GM19351 (cell line): ENCODE data around the gene HDAC4.

Experiments
- ATAC-seq: cut with Tn5 transposase; IDR thresholded peaks from one replicate; pipeline ENCODE4 v1.9.1; 2021; ENCODE audit warnings: mild to moderate bottlenecking, moderate library complexity; ENCODE audit not compliant: unreplicated experiment

The HDAC4 gene

GRCh38 chr2:239062743-239063142 lies 338.1 kb downstream of the HDAC4 start:
- no peak for ATAC-seq

- no peak for ATAC-seq
Measured at GRCh38 chr2:239061824-239062570, 338.8 kb downstream of the HDAC4 start.

DNA sequence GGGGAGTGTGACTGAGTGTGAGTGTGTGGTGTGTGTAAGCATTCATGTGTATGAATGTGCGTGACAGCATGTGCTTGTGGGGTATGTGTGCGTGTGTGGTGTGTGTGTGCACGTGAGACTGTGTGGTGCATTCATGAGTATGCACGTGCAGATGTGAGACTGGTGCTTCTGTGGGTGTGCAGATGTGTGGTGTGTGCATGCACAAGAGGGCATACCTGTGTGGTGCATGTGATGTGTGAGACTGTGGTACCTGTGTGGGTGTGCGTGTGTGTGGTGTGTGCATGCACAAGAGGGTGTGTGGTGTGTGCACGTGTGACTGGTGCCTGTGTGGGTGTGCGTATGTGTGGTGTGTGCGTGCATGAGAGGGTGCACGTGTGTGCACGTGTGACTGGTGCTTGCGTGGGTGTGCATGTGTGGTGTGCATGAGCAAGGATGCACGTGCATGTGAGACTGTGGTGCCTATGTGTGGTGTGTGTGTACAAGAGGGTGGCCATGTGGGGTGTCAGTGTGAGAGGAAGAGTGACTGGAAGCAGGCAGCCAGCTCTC lies 339.6 kb downstream of the HDAC4 start:
- no peak for ATAC-seq

- no peak for ATAC-seq
Measured at GRCh38 chr2:239060676-239061075, 340.1 kb downstream of the HDAC4 start.

DNA sequence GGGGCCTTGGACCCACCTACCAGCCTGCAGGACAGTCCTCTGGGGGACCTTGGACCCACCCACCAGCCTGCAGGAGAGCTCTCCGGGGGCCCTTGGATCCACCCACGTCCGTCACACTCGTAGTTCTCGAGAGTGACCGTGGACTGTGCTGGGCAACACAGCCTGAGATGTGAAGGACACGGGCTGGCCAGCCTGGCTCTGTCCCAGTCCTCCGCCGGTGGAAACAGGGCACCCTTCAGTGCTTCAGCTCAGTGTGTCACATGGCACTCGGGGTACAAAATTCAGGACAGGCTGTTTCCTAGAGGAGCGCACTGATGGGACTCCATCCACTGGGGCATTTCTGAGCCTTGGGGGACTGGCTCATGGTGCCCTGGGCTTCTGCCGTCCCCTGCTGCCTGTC lies 341.0 kb downstream of the HDAC4 start:
- ATAC-seq: no peak

DNA sequence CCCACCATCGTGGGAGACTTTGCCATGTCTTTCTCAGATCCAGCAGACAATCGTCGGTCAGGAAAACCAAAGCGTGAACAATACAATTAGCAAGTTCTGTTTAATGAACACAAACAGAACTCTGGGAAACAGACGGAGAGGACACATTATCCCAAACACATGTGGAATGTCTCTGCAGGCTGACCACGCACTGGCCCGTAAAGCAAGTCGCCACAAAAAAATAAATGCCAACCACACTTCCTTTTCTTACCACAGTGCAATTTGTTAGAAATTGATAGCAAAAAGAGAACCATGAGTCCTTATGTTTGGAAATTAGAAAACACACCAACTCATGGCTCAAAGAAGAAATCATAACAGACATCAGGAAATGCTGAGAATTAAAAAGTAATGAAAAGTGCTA lies 342.1 kb downstream of the HDAC4 start:
- ATAC-seq: no peak

DNA sequence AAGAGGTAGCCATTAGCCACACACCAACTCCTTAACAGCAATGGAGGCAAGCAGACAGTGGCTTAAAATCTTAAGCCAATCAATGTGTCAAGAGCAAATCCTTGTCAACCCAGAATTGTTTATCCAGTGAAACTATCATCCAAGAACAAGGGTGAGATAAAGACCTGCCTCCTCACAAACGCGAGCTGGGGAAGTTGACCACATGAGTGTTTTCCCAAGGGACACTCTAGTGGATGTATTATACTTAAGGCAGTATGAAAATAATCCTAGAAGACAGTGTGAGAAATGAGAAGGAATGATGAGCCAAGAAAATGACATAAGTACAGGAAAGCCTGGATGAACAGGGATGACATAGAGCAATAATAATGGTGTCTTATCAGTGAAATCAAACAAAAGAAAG lies 343.3 kb downstream of the HDAC4 start:
- ATAC-seq: no peak

- ATAC-seq: no peak
Measured at GRCh38 chr2:239056611-239057010, 344.2 kb downstream of the HDAC4 start.

DNA sequence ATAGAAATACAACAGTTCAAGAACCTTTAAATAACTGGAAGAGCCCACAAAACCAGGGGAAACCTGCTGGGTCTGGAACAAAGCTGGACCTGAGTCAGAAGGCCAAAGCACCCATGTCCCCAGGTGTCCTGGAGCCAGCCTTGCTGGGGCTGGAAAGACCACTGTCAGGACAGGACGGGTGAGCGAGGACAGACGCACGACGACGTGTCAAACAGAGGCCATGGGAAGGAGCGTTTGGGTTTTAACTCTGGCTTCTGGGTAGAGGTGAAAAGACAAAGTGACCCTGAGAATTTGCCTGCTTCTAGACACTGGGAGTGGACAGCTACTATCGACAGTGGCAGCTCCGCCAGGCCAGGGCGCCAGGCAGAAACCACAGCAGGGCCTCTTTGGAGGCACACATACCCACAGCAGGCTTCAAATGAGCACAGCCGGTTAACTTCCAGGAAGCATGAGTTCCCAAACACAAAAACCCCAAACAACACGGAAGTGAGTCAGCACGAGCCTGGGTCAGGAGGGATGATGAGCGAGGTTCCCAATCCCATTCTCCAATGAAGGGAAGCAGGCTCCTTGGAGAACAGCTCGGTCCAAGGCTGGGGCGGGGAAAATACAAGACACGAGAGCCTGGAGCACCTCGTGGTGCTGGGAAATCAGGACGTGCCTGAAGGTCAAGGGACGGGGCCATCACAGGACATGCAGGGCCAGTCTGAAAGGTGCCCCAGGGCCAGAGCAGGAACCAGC lies 344.9 kb downstream of the HDAC4 start:
- ATAC-seq: no peak

GRCh38 chr2:239054921-239055320 lies 345.9 kb downstream of the HDAC4 start:
- no peak for ATAC-seq

- ATAC-seq: no peak
Measured at GRCh38 chr2:239053801-239054503, 346.9 kb downstream of the HDAC4 start.

GRCh38 chr2:239052798-239053665 lies 347.8 kb downstream of the HDAC4 start:
- no peak for ATAC-seq

- ATAC-seq: no peak
Measured at GRCh38 chr2:239051891-239052445, 348.9 kb downstream of the HDAC4 start.

- ATAC-seq: no peak
Measured at GRCh38 chr2:239050252-239050649, 350.6 kb downstream of the HDAC4 start.

DNA sequence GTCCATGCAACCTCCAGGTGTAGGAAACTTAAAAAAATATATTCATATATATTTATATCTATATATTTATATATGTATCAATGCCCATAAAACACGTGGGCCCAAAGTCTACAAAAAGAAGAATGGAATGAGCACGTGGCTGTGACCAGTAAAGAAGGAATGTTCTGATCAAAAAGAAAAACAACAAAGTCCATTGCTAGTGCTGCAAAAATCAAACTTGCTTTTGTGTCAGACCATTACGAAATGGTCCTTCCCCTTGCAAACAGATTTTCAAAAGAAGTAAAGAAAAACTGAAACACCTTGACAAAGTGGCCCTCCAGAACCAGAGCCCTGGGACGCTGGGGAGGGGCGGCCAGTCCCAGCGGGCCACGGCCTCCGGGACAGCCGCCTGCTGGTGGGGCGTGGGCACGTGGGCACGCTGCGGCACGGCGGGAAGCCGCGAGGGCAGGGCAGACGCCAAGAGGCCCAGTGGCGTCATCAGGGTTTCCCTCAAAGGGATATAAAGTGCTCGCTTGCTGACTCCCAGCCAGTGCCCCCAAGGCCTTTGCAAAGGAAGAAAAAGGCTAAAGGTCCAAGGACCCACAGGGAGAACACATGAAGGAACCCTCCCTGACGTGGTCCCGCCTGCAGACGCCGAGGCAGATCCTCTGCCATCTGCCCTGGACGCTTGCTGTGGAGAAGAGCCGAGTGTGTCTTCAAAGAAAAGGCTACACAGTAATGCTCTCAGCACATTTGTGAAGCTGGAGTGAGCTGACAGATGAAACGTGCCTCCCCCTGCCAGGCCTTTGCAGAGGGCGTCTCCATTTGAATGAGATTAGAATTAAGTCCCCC lies 351.2 kb downstream of the HDAC4 start:
- no peak for ATAC-seq

DNA sequence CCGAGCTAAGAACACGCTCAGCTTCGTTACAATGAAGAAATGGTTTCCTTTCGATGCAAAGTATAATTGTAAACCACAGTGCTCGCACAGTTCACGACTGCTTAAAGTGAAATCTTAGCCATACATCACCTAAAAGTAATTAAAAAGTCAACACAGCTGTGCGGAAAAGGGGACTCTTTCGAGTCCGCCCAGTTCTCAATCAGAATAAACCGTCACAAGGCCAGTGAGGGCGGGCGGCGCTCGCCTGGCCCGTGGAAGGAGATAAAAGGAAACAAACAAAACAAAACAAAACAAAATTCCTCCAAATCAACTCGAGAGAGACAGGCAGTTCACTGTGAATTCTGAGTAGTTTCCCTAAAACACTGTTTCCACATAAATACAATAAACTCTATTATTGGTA lies 352.1 kb downstream of the HDAC4 start:
- no peak for ATAC-seq

GRCh38 chr2:239047861-239048260 lies 353.0 kb downstream of the HDAC4 start:
- ATAC-seq: no peak

DNA sequence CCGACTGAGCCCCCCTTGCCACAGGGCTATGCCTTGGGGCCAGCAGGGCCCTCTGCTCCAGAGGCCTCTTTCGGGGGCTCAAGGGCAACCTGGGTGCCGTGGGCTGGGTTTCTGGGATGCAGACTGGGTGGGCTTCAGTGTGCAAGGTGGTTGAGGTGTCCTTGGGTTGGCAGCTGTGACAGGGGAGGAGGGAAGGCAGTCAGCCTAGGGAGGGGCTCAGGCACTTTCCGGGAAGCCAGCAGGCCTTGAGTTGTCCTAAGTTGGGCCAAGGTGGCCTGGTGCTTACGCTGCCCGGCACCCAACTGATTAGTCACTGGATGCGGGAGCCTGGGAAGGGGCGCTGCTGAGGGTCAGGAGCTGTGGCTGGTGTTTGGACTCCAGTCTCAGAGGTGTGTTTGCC lies 353.4 kb downstream of the HDAC4 start:
- no peak for ATAC-seq

DNA sequence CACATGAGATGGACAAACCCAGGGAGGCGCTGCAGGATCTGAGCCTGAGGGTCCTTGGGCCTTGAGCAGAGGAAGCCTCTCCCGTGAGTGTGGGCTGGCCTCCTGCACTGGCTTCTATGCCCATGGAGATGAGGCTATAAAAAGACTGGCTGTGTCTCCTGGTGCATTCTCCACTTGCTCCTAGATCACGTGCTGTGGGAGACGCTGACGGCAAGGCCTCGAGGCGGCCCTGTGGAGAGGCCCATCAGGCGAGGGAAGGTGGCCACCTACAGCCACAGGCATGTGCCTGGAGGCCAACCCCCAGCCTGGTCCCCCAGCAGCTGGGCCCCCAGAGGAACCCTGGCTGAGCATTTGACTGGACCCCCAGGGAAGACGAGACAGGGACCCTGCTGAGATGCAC lies 354.0 kb downstream of the HDAC4 start:
- no peak for ATAC-seq
